IPS-15b (cell line): ENCODE results near the gene CAMK1D.
"Not testable (repeated sequence)": the region's sequence is repeated elsewhere in the genome, so short reads cannot be mapped to it uniquely, and the experiment has no call there.

Experiments used
- H3K27me3 ChIP-seq: one replicate; pipeline ENCODE4 v1.6.1; 2013; ENCODE audit warnings: low read length; ENCODE audit not compliant: control insufficient read depth, insufficient read depth
- H3K36me3 ChIP-seq: one replicate; pipeline ENCODE4 v1.6.1; 2013; ENCODE audit warnings: low read length; ENCODE audit not compliant: control insufficient read depth, insufficient read depth
- H3K4me1 ChIP-seq: one replicate; pipeline ENCODE4 v1.6.1; 2013; ENCODE audit warnings: mild to moderate bottlenecking, low read length; ENCODE audit not compliant: control insufficient read depth, insufficient read depth
- H3K4me3 ChIP-seq: one replicate; pipeline ENCODE4 v1.5.1; 2013; ENCODE audit warnings: low read depth, low read length
- H3K9ac ChIP-seq: one replicate; pipeline ENCODE4 v1.6.1; 2013; ENCODE audit warnings: low read depth, mild to moderate bottlenecking, low read length
- H3K9me3 ChIP-seq: one replicate; pipeline ENCODE4 v1.6.1; 2013; ENCODE audit warnings: mild to moderate bottlenecking, low read length; ENCODE audit not compliant: control insufficient read depth, insufficient read depth

CAMK1D gene

DNA sequence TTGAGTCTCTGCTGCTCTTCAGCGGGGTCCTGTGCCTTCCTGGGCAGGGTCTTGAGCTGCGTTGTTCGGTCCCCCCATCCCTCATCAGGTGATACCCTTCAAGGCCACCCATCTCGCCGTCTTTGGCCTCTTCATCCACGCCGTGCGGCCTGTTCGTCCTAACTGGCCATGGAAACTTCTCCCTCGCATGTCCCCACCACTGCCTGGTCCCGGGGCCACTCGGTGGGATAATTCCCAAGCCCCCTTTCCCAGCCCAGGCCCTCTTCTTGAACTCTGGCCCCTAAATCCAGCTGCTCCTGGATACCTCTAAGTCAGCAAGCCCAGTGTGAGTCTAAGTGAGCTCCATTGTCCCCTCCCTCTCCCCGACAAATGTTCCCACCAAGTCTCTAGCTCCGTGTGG, 74.5 kb downstream of the CAMK1D start:
- H3K27me3 ChIP-seq: no peaks in the 10 kb centered on the region
- H3K9me3 ChIP-seq: no peaks in the 10 kb centered on the region
- H3K9ac ChIP-seq: no peak overlapping the region
- H3K36me3 ChIP-seq: no peaks in the 10 kb centered on the region
- H3K4me1 ChIP-seq: no peaks in the 10 kb centered on the region
- H3K4me3 ChIP-seq: no peak overlapping the region

DNA sequence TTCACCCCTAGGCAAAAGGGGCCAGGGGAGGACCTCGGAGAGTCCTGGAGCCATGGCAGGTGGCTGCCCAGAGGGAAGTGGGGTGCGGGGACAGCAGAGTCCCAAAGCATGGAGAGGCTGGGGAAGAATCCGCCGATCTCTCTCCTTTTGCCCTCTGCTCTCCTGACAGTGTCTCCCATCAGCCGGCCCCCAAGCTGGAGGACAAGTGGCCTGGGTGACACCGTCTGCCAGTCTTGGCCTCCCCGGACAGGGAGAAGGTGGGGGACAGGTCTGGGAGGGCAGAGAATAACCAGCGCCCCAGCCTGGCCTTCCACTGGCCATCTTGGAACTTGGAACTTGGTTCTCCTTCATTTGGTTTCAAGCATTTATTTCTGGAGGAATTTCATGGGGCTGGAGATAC, 77.9 kb downstream of the CAMK1D start:
- no peaks in the 10 kb centered on the region for H3K36me3 ChIP-seq
- no peak overlapping the region for H3K4me3 ChIP-seq
- no peaks in the 10 kb centered on the region for H3K9me3 ChIP-seq
- no peaks in the 10 kb centered on the region for H3K27me3 ChIP-seq
- no peak overlapping the region for H3K9ac ChIP-seq
- no peaks in the 10 kb centered on the region for H3K4me1 ChIP-seq

DNA sequence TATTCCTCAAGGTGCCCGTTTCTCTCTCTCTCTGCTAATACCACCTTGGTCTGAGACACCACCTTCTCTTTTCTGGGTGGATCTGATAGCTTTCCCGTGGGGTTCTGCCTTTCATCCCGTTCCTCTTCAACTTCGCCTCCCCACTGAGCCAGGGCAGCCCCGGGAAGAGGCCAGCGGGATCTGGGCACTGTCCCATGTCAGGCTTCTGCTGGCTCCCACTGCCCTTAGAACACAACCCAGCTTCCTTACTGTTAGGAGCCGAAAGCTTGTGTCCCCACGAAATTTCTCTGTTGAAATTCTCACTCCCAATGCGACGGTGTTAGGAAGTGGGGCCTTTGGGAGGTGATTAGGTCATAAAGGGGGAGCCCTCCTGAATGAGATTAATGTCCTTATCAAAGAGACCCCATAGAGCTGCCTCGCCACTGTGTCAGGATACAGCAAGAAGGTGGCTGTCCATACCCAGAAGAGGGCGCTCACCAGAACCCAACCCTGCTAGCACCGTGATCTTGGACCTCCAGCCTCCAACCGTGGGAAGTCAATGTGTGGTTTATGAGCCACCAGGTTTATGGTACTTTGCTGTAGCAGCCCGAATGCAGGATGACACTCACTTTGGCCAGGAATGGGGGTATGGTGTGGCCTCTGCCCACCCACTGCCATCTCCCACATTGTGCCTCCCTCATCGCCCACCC, 79.2 kb downstream of the CAMK1D start:
- Histone ChIP-seq H3K27me3 (no peaks in the 10 kb centered on the region), H3K4me3 (no peak overlapping the region), H3K9me3 (no peaks in the 10 kb centered on the region)

DNA sequence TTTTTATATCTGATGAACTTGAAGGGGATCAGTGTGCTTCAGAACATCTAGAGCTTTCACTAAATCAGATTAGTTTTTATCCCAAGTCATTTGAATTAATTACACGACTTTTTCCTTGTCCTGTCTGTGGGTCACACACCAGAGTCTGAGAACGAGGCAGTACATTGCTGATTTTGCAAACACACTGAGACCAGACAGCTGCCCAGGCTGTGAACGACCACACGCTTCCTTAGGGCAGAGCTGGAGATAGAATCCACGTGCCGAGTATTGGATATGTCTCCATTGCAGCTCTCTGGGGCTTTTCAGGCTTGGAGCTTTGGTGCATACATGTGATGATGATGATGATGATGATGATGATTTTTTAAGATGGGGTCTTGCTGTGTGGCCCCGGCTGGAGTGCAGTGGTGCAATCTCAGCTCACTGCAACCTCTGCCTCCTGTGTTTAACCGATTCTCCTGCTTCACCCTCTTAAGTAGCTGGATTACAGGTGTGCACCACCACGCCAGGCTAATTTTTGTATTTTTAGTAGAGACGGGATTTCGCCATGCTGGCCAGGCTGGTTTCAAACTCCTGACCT, 81.1 kb downstream of the CAMK1D start:
- H3K4me3 ChIP-seq: no peak overlapping the region
- no peaks in the 10 kb centered on the region for H3K9me3 ChIP-seq
- H3K27me3 ChIP-seq: no peaks in the 10 kb centered on the region
- H3K36me3 ChIP-seq: no peaks in the 10 kb centered on the region
- H3K4me1 ChIP-seq: no peaks in the 10 kb centered on the region
- no peak overlapping the region for H3K9ac ChIP-seq

More for the DNA sequence above, 79.2 kb downstream of the CAMK1D start:
- H3K9ac ChIP-seq: no peak overlapping the region
- H3K36me3 ChIP-seq: no peaks in the 10 kb centered on the region
- H3K4me1 ChIP-seq: no peaks in the 10 kb centered on the region

DNA sequence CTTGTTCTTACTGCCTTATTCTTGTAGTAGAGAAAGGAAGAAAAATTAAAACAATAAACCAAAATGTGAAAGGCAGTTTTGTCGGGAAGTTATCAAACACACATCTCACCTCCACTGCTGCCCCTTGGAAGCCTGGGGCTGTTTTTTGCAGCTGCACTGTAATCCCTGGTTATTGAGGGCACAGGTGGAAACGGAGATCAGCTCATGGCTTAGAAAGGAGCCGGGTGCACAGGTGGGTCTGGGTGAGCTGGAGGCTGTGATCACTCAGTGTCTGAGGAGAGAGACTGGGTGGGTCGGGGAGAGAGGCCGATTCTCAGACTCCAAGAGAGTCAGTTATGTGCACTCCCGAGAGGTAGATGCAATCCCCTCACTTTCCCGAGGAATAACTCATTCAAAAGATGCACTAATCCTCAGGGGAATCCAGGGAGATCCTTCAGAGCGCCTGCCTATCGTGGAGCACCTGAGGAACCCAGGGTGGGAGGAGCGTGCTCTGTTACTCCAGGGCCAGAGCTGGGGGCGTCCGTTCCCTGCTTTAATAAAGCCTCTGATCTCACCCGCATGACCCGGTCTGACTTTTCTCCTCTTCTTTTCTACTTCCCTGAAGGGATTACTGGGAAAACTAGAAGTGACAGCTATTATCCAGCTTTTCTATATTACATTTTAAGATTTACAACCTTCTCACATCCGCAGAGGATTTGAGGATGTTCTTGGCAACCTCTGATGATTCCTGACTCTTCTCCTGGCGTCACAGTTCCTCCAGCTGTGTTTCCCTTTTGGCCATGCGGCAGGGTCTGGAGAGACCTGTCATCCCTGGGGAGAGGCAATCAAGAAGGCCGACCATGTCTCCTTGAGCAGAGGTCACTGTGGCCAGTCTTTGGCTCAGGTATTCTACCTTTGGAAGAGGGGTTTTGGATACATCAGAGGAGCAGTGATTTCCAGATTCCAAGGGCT, 82.1 kb downstream of the CAMK1D start:
- no peaks in the 10 kb centered on the region for H3K9me3 ChIP-seq
- H3K27me3 ChIP-seq: no peaks in the 10 kb centered on the region
- no peak overlapping the region for H3K9ac ChIP-seq
- H3K36me3 ChIP-seq: no peaks in the 10 kb centered on the region
- H3K4me1 ChIP-seq: no peaks in the 10 kb centered on the region
- no peak overlapping the region for H3K4me3 ChIP-seq

DNA sequence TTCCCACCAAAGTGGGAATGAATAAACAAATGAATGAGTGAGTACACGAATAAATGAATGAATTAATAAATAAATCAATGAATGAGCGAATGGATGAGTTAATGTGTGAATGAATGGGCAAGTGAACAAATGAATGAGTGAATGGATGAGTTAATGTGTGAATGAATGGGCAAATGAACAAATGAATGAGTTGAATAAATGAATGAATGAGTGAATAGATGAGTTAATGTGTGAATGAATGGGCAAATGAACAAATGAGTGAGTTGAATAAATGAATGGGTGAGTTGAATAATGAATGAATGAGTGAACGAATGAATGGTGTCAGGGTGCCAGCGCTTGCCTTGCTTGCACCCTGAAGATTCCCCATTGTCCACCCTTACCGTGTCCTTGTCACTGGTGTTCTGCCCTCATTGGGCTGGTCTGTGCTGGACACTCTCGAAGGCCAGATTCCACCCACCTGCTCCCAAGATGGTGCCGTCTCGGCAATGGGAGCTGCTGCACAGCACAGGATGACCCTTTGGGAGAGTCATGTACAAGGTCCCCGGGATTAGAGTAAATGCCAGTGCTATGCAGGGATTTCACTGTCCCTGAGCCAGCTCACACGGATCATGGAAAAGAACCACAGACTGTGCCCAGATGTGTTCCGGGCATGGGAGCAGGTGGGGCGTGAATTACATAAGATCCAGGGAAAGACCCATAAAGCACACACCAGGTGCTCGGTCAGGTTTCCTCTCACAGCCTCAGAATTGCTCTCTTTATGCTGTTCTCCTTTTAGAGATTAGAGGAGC, 83.2 kb downstream of the CAMK1D start:
- H3K9ac ChIP-seq: no peak overlapping the region
- no peak overlapping the region for H3K4me3 ChIP-seq
- no peaks in the 10 kb centered on the region for H3K9me3 ChIP-seq
- H3K4me1 ChIP-seq: no peaks in the 10 kb centered on the region
- H3K36me3 ChIP-seq: no peaks in the 10 kb centered on the region
- H3K27me3 ChIP-seq: no peaks in the 10 kb centered on the region

DNA sequence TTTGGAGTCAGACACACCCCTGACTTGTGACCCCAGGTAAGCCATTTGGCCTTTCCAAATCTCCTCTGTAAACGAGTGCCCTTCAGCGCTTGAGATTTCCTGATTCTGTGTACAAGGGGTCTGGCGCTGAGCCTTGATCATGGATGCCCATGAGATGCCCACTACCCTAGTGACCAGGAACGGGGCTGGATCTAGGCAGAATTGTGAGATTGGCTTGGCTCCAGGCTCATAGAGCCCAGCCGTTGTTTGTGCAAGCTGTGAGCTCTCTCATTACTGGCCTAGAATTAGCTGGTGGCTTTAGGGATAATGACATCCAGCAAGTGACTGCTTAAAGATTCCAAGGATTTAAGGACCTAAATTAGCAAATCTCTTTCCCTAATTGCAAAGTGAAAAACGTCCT, 84.9 kb downstream of the CAMK1D start:
- Histone ChIP-seq H3K4me1 (no peaks in the 10 kb centered on the region), H3K27me3 (no peaks in the 10 kb centered on the region), H3K9ac (no peak overlapping the region), H3K36me3 (no peaks in the 10 kb centered on the region), H3K9me3 (no peaks in the 10 kb centered on the region), H3K4me3 (no peak overlapping the region)

DNA sequence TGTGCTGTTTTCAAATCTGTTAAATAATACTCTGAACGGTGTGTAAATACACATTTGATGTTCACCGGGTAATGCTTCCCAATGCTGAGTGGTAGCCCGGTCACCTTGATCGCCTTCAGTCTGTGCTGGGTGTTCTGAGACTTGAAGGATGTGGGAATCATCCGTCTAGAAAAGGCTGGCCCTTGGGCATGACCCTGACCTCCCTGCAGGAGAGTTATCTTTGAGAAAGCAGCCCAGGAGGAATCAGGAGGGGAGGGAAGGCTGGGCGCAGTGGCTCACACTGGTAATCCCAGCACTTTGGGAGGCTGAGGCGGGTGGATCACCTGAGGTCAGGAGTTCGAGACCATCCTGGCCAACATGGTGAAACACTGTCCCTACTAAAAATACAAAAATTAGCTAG, 85.3 kb downstream of the CAMK1D start:
- H3K4me3 ChIP-seq, H3K4me1 ChIP-seq, H3K36me3 ChIP-seq, H3K9me3 ChIP-seq, H3K27me3 ChIP-seq, H3K9ac ChIP-seq: not testable (repeated sequence)

DNA sequence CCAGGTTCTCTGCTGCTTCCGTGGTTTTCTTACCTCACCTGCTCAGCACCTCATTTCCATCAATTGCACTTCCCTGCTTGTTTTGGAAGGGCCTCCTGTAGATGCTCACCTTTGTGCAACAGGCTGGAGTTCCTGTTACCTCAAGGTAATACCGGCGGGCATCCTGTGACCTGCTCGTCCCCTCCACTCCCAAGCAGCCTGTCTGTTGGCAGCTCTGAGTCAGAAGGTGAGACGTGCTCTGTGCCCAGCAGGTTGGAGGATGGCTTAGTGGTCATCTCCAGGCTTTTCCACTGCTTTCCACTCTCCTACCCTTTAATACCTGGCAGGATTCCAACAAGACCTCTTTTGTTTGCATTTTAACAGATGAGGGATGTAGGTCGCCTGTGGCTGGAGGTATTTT, 86.0 kb downstream of the CAMK1D start:
- Histone ChIP-seq H3K4me1 (no peaks in the 10 kb centered on the region), H3K36me3 (no peaks in the 10 kb centered on the region), H3K27me3 (no peaks in the 10 kb centered on the region), H3K9me3 (no peaks in the 10 kb centered on the region), H3K4me3 (no peak overlapping the region), H3K9ac (no peak overlapping the region)

DNA sequence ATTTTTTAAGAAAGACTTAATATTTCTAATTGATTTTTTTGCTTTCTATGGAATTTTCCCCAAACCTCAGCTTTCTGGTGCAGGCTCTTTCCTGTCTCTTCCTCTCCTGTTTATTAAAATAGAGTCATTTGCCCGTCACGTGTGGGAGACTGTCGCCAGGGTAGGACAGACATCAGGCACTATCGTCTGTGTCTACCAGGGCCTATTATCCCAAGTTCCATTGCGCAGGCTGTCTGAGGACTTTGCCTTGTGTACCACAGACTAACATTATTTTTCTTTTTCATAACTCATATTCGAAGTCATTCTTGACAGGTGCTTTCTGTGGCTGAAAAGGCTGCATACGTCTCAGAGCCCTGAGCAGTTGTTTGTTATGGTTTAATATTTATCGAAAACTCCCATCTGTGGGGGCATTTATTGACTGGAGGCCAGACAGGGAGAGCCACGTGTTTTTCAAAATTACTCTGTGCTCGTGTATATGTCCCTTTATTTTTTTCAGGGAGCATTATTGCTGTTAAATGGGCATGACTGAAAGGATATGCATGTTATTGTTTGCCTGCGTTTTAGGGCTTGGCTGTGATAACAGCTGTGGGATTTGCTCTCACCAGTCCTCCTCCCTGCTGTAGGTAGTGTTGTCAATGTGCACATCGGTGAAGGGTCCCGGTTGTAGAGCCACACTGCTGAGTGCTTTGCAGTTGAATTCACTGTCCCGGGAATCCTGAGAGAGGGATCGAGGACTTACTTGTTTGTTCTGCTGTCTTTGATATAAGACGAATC, 89.8 kb downstream of the CAMK1D start:
- Histone ChIP-seq H3K4me3 (no peak overlapping the region), H3K4me1 (no peaks in the 10 kb centered on the region), H3K27me3 (no peaks in the 10 kb centered on the region), H3K9ac (no peak overlapping the region), H3K36me3 (no peaks in the 10 kb centered on the region), H3K9me3 (no peaks in the 10 kb centered on the region)

DNA sequence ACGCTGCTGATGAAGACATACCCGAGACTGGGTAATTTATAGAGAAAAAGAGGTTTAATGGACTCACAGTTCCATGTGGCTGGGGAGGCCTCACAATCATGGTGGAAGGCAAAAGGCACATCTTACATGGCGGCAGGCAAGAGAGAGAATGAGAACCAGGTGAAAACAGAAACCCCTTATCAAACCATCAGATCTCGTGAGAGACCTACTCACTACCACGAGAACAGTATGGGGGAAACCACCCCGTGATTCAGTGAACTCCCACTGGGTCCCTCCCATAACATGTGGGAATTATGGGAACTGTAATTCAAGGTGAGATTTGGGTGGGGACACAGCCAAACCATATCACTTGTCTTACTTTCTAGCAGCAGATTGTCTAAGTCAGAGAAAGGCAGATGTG, 90.4 kb downstream of the CAMK1D start:
- H3K9me3 ChIP-seq, H3K9ac ChIP-seq, H3K36me3 ChIP-seq, H3K4me3 ChIP-seq, H3K27me3 ChIP-seq, H3K4me1 ChIP-seq: not testable (repeated sequence)
